Measurements from ENCODE around the gene MAP4K5. TPM values are rescaled to one million over a fixed set of nuclear protein-coding genes. Genes with fewer than 3 reads are reported as not detected.
A peak's percentile ranks its signal among the peaks of the same experiment; 100 is the strongest.
"Not testable (repeated sequence)": the region's sequence is repeated elsewhere in the genome, so short reads cannot be mapped to it uniquely, and the experiment has no call there.

MAP4K5 gene
- 10 to 100 TPM; 44.7 to 62.2 (median 55.8) TPM for polyA plus RNA-seq (ENCODE audit: insufficient read length in 4 of 4)

DNA sequence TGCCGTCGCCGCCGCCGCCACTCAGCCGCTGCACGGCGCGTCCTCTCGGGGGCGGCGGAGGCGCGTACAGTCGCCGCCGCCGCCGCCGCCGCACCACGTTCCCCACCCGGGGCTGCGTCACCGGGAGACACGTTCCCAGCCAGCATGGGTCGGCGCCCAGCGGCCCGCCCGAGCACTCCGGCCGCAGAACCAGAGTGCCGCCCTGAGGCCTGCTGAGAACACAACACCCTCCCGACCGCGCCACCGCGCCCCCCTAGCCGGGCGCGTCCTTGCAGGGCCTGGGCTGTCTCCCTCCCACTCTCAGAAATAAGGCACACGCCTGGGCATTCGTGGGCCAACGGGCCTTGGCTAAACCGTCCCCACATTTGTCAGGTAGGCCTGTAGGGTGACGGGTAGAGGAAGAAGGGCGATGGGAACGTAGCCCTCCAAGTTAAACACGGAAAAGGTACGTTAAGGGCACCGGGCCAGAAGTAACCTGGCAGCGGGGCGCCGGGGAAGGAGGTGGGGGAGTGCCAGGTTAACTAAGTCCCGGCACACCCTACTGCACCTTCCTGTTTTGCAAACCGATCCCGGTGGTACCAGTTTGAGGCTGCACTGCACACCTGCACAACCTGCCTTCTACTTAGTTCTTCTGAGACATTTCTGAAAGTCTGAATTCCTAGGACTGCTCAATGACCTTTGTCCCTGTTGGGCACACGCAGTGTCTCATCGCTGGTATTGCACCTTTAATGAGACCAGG is at the start of gene MAP4K5:
TSS of gene MAP4K5 (minus strand) at position 68 of the 739 bp plus-strand sequence. CDS start 520 bp downstream, outside the sequence.
- DNase-seq (ENCODE audit: low read depth in 4 of 4, low spot score in 3 of 4) = peak; percentile 80 to 86 (median 84)

DNA sequence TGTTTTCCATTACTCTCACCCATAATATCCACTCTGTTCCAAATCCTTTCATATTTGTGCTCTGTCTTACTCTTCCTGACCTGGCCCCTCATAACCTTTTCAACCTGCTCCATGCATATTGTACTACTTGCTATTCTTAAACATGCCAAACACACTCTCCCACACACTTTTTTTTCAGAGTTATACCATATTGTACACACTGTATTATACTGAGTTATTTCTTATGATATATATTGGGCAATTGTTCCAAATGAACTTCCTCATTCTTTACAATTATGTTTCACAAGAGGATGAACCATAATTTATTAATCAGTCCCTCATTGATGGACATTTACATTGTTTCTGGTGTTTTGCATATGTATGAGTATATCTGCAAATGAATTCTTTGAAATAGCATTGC is 46.1 kb upstream of the MAP4K5 start:
- no peak for DNase-seq (ENCODE audit: low read depth in 4 of 4, low spot score in 3 of 4)

DNA sequence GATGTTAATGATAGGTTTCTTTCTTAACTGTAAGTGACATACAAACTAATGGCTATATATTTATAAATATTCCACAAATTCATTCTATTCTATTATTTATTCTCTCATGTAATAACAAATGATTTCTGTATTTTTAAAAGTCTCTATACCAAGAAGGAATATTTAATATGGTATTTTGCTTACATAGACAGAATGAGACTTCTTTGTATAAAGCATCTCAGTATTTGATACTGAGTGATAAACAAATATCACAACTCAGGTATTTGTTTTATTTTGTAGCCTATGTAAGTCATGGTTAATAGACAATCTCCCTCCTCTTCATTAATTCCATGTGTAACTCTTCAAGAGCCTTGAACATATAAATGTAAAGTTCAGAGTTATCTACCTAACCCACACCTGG is 45.6 kb upstream of the MAP4K5 start:
- DNase-seq (ENCODE audit: low read depth in 4 of 4, low spot score in 3 of 4) = no peak

DNA sequence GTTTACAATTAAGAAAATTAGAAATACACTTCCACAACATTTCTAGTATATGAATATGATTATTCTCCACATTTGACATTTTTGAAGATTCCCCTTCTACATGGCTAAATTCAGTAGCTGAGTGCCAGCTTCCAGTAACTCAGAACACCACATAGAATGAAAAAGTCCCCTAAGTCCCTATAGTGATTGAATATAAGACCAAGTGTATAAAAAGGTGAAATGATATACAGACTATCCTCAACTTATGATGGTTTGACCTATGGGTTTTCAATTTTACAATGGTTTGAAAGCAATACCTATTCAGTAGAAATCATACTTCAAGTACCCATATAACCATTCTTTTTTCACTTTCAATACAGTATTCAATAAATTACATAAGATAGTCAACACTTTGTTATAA is 43.4 kb upstream of the MAP4K5 start:
- DNase-seq (ENCODE audit: low read depth in 4 of 4, low spot score in 3 of 4) = no peak

DNA sequence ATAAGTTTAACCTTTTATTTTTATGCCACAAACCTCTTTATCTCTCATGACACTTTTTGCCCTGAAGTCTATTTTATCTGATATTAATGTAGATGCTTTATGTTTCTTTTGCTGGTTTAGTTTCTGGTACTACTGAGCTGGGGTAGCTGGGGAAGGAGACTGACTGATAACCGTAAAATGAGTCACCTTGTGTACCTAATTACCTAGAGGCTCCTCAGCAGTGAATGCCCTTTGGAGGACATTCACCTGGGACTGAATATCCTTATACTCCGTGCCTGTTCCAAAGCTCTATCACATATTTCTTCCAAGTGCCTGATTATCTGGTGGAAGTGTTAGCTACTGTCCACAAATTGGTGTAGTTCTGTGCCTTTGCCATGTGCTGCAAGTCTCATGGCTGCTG is 41.5 kb upstream of the MAP4K5 start:
- no peak for DNase-seq (ENCODE audit: low read depth in 4 of 4, low spot score in 3 of 4)

DNA sequence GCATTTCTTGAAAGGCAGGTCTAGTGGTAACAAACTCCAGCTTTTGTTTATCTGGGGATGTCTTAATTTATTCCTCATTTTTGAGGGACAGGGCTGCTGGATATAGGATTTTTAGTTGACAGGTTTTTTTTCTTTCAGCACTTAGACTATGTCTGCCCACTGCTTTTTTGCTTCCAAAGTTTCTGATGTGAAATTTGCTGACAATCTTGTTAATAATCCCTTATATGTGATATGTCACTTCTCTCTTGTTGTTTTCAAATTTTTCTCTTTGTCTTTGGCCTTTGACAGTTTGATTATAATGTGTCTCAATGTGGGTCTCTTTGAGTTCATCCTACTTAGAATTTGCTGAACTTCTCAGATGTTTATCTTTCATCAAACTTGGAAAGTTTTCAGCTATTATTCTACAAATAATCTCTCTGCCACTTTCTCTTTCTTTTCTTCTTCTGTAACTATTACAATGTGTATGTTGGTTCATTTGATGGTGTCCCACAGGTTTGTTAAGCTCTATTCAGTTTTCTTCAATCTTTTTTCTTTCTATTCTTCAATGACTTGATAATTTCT is 37.4 kb upstream of the MAP4K5 start:
- no peak for DNase-seq (ENCODE audit: low read depth in 4 of 4, low spot score in 3 of 4)

DNA sequence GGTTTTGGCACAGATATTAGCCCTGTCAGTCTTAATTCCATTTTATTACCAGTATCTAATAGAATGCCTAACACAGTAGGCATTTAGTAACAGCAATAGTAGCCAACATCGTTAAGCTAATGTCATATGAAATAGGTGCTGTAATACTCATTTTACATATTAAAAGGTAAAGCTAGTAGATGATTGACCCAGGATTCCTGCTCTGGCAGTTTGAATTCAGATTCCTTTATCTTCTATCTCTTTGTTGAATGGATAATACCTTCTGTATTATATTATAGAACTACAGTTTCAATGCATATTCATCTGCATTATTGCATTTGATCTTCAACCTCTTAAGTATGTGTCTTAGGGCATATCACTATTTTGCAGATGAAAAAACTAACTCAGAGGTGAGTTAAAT is 30.5 kb upstream of the MAP4K5 start:
- DNase-seq (ENCODE audit: low read depth in 4 of 4, low spot score in 3 of 4) = no peak

DNA sequence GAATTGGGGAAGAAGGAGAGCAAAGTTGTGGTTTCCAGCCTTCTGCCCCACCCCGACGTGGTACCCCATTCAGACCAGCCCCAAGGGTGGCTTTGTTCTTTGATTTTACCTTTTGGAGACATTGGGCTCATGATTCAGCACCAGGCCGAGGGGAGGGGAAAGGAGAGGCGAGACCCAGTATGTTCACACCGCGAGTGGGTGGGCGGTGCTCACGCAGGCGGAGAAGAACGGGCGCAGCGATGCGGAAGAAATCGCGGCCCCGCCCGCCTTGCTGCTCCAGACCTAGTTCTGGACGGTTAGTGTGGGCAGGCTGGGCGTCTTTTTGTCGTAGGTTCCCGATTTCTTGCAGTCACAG is 28.5 kb upstream of the MAP4K5 start:
- peak; percentile 25 to 38 (median 30) for DNase-seq (ENCODE audit: low read depth in 4 of 4, low spot score in 3 of 4)

DNA sequence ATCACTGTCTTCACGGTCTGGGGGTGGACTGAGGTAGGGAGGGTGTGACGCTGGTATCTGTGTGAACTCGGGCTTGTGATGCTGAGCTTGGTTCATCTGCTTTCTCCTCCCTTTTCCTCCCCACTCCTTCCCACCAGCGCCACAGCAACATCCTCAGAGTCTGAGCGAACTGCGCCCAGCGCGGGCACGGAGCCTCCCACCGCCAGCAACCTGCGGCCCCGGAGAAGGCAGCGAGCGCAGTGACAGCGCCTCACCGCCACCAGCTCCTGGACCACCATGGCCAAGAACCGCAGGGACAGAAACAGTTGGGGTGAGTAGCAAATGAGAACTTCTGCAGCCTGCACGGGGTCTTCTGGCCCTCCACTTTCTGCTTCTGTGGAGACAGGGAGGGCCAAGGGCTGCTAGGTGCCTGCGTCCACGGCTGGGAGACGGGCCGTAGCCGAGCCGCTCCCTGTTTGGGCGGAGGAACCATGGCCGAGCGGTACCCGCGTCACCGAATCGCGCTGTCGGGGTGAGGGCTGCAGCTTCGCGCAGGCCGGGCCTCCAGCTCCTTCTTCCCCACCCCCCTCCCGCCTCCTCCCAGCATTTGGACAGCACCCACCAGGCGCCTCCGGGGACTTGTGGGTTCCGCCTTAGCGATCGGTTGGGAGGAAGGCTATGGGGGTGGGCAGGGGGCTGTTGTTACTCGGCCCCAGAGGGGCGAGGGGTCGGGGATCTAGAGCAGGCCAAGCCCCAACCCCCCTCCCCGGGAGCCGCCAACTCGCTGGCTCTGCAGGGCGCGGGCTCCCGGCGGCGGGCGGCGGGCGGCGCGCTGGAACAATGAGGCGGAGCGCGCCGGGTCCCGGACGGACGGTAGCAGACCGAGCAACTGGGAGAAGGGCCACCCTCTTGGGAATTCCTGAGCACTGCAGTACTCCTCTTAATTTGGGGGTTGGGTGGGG is 27.9 kb upstream of the MAP4K5 start, which contains the start of gene ATL1:
TSS of gene ATL1 (plus strand) at position 156 of the 941 bp plus-strand sequence. CDS start at position 277, 121 bp downstream.
- peak; percentile 49 to 65 (median 56) for DNase-seq (ENCODE audit: low read depth in 4 of 4, low spot score in 3 of 4)

DNA sequence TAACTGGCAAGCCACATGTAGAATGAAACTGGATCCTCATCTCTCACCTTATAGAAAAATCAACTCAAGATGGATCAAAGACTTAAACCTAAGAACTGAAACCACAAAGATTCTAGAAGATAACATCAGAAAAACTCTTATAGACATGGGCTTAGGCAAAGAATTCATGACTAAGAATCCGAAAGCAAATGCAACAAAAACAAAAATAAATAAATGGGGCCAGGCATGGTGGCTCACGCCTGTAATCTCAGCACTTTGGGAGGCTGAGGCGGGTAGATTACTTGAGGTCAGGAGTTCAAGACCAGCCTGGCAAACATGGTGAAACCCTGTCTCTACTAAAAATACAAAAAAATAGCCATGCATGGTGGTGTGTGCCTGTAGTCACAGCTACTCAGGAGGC is 20.4 kb upstream of the MAP4K5 start:
- DNase-seq (ENCODE audit: low read depth in 4 of 4, low spot score in 3 of 4) = not testable (repeated sequence)

DNA sequence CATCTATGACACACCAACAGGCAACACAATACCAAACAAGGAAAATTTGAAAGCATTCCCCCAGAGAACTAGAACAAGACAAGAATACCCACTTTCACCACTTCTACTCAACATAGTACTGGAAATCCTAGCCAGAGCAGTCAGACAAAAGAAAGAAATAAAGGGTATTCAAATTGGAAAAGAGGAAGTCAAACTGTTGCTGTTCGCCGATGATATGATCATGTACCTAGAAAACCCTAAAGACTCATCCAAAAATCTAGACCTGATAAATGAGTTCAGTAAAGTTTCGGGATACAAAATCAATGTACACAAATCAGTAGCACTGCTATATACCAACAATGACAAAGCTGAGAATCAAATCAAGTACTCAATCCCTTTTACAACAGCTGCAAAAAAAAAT is 19.5 kb upstream of the MAP4K5 start:
- DNase-seq (ENCODE audit: low read depth in 4 of 4, low spot score in 3 of 4) = no peak

DNA sequence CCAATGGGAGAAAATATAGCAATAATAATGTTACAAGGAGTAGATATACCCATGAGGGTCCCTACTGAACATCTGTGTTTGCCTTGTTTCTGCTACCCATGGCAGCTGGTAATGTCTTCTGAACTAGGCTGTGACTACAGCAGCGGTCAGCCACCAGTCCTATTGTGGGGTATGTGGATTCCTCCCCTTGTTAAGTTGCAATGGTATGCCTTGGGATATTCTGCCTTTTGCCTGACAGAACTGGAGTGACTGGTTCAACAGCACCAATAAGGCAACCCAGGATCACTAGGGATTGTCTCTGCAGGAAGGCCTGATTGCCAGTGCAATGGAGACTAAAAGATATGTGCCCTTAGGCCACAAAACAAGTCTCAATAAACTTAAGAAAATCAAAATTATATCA is 17.9 kb upstream of the MAP4K5 start:
- DNase-seq (ENCODE audit: low read depth in 4 of 4, low spot score in 3 of 4) = no peak

DNA sequence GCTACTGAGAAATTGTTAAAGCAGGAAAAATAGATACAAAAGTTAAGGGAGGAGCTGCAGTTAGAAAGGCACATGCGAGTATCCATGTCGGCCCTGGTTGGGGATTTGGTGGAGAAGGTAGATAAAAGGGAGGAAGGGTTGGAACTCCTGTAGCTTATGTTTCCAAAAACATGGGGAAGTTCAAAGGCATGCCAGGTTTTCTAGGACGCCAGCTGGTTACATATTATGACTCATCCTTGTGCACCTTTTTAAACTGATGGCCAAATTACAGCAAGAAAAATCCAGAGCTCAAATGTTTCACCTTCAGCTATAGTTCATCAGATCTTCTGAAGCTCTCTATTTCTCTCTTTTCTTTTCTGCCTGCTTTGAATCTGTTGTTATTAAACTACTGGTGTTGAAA is 13.2 kb upstream of the MAP4K5 start:
- no peak for DNase-seq (ENCODE audit: low read depth in 4 of 4, low spot score in 3 of 4)

DNA sequence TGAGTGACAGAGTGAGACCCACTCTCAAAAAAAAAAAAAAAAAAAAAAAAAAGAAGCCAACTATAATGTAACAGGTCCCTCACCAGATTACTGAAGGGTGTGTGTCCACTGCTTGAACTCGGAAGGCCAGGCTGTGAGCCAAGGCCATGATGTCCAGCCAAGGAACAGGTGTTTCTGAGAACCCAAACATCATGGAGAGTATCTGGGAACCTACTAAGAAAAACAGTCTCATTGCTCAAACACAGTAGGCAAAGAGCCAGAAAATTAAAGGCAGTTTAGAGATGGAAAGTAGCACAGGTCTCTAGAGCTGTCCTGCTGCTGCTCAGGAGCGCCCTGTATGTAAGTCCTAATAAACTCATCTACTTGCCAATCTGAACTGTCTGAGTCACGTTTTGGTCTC is 12.5 kb upstream of the MAP4K5 start:
- DNase-seq (ENCODE audit: low read depth in 4 of 4, low spot score in 3 of 4) = no peak

DNA sequence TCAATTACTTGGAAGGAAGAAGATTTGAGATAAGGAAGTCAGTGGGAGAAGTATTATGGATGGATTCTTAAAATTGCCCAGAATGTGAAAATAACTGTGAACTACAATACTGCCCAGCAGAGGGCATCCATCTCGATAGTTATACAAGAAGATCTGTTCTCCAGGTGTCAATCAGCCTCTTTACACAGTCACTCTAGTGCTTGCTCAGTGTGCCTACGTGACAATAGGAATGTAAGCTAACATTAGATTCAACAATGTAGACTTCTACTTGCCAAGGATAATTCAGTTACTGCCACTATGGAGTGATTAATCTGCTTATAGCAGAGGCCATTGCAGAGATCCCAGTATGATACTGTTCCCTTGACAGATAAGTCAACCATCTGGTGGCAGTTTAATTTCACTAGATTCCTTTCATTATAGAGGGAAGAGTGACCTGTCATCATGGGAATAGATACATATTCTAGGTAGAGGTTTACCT is 10.6 kb upstream of the MAP4K5 start:
- no peak for DNase-seq (ENCODE audit: low read depth in 4 of 4, low spot score in 3 of 4)

DNA sequence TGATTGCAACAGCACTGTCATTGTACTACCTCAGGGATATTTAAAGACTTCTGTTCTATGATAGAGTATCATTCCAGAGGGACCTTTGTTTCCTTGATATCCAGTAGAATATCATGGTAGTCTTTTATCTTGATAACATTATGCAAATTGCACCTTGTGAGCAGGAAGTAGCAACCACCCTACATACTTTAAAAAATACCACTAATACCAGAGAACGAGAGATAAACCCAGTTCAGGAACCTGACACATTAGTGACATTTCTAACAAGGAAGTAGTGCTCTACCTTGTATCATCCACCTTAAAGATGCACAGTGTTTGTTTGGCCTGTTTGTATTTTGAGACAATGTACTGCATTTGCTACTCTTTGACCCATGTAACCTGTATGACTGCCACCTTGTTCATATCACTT is 8.8 kb upstream of the MAP4K5 start:
- no peak for DNase-seq (ENCODE audit: low read depth in 4 of 4, low spot score in 3 of 4)

DNA sequence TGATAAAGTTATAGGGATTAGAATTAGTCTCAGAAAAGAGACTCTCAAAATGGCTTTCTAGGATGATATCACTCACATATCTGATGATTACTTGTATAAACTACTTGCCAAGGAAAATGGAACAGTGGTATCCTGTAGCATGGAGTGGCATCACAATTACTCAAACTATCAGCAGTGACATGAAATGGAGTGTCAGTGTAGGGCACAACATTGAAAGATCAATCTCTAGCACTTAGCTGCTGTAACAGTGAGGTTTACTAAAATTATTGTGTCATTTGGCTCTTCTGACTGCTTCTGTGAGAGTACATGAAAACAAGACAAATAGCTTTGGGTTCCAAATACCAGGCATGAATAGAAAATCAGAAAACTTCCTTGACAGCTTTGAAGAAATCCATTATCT is 6.7 kb upstream of the MAP4K5 start:
- no peak for DNase-seq (ENCODE audit: low read depth in 4 of 4, low spot score in 3 of 4)

DNA sequence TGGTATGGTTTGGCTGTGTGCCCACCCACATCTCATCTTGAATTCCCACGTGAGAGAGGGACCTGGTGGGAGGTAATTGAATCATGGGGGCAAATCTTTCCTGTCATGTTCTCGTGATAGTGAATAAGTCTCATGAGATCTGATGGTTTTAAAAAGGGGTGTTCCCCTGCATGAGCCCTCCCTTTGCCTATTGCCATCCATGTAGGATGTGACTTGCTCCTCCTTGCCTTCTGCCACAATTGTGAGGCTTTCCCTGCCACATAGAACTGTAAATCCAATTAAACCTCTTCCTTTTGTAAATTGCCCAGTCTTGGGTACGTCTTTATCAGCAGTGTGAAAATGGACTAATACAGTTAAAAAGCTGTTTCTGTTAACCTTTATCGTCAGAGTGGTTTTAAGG is 5.7 kb upstream of the MAP4K5 start:
- not testable (repeated sequence) for DNase-seq (ENCODE audit: low read depth in 4 of 4, low spot score in 3 of 4)

DNA sequence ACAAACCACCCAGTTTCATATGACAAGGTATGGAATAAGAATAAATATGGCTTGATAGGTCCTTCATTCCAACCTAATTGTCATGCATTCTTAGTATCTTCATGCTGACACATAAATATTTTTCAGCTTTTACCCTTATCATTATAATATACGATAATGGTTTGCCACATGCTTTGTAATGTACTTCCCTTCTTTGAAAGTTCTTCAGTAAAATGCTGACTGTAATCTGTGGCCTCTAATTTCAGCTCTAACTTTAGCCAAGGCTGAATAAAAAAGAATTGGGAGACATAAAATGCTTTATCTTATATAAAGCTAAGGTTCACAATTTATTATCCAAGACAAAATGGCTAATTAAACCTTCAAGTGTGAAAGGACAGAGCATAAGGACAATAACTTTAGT is 2.6 kb upstream of the MAP4K5 start:
- no peak for DNase-seq (ENCODE audit: low read depth in 4 of 4, low spot score in 3 of 4)

DNA sequence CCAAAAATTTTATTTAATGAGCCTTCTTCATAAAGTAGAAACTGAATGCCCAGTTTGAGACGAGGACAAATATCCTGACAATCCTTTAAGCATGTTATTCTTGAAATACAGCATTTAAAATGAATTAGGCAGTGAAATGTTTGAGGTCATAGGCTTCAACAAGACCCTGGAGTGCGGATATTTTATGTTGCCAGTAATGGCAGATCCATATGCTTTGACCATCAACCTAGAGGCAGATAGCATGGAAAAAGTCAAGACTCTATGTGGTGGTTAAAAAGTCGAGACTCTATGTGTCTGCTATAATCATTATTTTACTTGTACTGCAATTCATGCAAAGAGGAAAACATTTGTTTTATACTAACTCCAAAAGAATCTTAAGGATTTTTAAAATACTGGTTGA is 2.0 kb upstream of the MAP4K5 start:
- DNase-seq (ENCODE audit: low read depth in 4 of 4, low spot score in 3 of 4) = no peak

DNA sequence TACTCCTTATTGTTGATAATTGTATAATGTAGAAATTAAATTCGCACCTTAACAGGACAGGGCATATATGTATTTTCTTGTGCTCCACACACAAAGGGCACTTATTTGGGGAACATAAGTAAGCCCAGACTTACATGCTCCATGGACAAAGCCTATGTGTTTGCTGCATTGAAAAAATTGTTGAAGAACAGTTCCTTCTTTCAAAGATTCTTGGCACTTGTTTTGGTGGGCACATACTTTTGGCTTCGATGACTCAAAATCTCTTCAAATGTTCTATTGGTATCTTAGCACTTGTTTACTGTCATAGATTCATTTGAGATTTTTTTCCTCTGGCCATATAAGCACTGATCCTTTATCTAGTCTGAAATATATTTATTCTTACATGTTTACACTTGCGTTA is 1.4 kb upstream of the MAP4K5 start:
- DNase-seq (ENCODE audit: low read depth in 4 of 4, low spot score in 3 of 4) = no peak

Data from right renal pelvis (tissue), 4 donors.